Measurements from ENCODE around the gene JARID2.
"Not testable (repeated sequence)": the region's sequence is repeated elsewhere in the genome, so short reads cannot be mapped to it uniquely, and the experiment has no call there.

The JARID2 gene

DNA sequence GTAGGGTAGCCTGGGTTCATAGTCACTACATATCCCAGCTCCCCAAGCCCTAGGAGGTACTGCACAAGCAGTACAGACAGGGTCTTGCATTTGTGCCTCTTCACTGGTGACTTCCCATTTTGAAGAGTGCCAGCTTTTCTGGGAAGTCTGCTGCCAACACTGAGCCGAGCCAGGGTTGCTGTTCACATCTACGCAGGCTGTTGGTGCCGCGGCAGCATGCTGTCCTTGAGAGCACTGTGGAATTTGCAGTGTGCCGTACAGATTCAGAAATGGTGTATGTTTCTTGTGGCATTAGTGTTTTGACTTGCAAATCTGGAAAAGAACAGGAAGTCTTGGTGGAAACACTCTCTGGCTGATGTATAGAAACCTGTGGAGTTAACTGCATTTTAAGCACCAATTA lies 67.5 kb downstream of the JARID2 start:
- H3K9me3 ChIP-seq (ENCODE audit: low read depth, low read length): no peaks in the 10 kb centered on the region
- H3K36me3 ChIP-seq (ENCODE audit: insufficient read depth, low read length): no peaks in the 10 kb centered on the region
- peak; percentile 92 for DNase-seq (ENCODE audit: low read depth, low spot score)
- peak overlapping the region; percentile 57 for H3K4me3 ChIP-seq
- no peak overlapping the region for H3K9ac ChIP-seq (ENCODE audit: insufficient read length)
- no peak for TF ChIP-seq FOXP2 (optimal IDR thresholded peaks at IDR 0.05; ENCODE audit: control extremely low read depth, extremely low read length, insufficient read depth)
- peak overlapping the region; percentile 55 for H3K27ac ChIP-seq

DNA sequence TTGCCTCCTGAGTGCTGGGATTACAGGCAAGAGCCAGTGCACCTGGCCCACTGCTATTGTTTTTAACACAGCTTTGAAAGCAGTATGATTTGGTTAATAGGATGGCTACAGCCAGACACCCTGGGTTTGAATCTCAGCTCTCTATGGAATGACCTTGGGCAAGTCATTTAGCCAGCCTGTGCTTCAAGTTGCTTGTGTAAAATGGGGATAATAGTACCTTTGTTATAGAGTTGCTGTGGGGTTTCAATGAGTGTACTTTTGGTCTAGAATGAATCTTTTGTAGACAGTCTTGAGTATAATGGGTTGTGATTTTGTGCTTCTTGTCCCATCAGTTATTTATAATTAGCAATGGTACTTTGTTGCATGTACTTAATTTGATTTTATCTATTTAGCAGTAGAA lies 70.9 kb downstream of the JARID2 start:
- H3K36me3 ChIP-seq (ENCODE audit: insufficient read depth, low read length): no peaks in the 10 kb centered on the region
- no peak overlapping the region for H3K27ac ChIP-seq
- H3K4me3 ChIP-seq: no peak overlapping the region
- H3K9me3 ChIP-seq (ENCODE audit: low read depth, low read length): no peaks in the 10 kb centered on the region
- no peak overlapping the region for H3K9ac ChIP-seq (ENCODE audit: insufficient read length)
- TF ChIP-seq FOXP2 (optimal IDR thresholded peaks at IDR 0.05; ENCODE audit: control extremely low read depth, extremely low read length, insufficient read depth) (no peak), POLR2AphosphoS5 (IDR thresholded peaks at IDR 0.05; ENCODE audit: borderline replicate concordance, low read depth, low read length) (no peak), EZH2 (IDR thresholded peaks at IDR 0.05) (no peak)
- no peak for DNase-seq (ENCODE audit: low read depth, low spot score)

DNA sequence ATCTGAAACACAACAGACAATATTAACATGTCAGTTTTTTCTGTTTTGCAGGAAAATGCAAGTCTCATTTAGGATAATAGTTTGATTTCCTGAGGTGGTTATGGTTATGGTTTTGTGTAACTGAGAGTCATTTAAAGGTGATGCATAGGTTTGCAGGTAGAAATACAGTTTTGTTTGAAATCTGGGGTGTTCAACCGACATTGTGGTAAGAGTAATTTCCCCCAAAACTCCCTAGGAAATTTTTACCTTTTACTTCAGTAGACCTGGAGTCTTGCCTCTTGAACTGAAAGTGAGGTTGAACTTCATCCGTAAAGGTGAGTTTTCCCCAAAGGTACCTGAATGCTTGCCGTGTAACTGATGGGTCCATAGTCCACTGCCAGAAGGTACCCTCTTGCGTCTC lies 71.4 kb downstream of the JARID2 start:
- Histone ChIP-seq H3K9ac (ENCODE audit: insufficient read length) (no peak overlapping the region), H3K36me3 (ENCODE audit: insufficient read depth, low read length) (no peaks in the 10 kb centered on the region), H3K4me3 (no peak overlapping the region), H3K27ac (no peak overlapping the region), H3K9me3 (ENCODE audit: low read depth, low read length) (no peaks in the 10 kb centered on the region)
- no peak for DNase-seq (ENCODE audit: low read depth, low spot score)
- TF ChIP-seq FOXP2 (optimal IDR thresholded peaks at IDR 0.05; ENCODE audit: control extremely low read depth, extremely low read length, insufficient read depth): no peak

DNA sequence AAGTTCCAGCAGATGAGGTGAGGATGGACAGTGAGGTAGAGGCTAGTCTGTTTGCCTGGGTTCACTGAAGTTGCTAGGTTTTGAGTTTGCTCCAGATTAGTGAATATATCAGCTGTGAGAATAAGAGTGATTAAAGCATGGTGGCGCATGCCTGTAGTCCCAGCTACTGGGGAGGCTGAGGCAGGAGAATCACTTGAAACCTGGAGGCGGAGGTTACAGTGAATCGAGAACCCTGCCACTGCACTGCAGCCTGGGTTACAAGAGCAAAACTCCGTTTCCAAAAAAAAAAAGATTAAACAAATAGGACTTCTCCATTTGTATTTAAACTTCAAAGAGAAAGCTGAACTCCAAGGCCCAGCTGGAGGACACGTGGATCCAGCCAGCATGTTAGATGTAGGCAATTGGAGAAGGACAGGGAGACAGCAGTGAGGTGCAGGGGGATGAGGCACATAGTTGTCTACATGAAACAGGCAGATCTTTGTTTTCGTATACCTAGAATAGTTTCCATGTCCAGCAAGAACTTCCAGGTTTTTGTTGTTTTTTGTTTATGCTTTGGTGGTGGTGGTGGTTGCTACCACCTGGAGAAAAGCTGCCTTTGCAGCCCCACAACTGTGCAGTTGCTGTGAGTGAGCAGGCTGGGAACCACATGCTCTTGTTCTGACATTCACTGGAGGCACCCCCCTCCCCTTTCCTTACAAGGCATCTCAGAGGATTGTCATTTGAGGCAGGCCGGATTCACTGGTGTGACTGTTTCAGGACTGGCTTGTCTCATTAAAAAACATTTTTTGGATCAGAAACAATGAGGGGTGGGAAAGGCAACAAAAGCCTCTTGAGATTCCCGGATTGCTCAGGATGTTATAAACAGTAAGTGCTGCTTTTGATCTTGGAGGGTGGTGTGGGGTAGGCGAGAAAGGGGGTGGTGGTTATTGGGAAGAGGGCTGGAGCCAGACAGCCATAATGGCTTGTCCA lies 72.3 kb downstream of the JARID2 start:
- no peak overlapping the region for H3K4me3 ChIP-seq
- TF ChIP-seq EZH2 (IDR thresholded peaks at IDR 0.05) (no peak), POLR2AphosphoS5 (IDR thresholded peaks at IDR 0.05; ENCODE audit: borderline replicate concordance, low read depth, low read length) (no peak), FOXP2 (optimal IDR thresholded peaks at IDR 0.05; ENCODE audit: control extremely low read depth, extremely low read length, insufficient read depth) (no peak)
- peaks cover under 1% of the 10 kb centered on the region; the same call in 1 of the 2 replicates for H3K36me3 ChIP-seq (ENCODE audit: insufficient read depth, low read length)
- no peak for DNase-seq (ENCODE audit: low read depth, low spot score)
- no peak overlapping the region for H3K27ac ChIP-seq
- H3K9ac ChIP-seq (ENCODE audit: insufficient read length): no peak overlapping the region
- no peaks in the 10 kb centered on the region for H3K9me3 ChIP-seq (ENCODE audit: low read depth, low read length)

DNA sequence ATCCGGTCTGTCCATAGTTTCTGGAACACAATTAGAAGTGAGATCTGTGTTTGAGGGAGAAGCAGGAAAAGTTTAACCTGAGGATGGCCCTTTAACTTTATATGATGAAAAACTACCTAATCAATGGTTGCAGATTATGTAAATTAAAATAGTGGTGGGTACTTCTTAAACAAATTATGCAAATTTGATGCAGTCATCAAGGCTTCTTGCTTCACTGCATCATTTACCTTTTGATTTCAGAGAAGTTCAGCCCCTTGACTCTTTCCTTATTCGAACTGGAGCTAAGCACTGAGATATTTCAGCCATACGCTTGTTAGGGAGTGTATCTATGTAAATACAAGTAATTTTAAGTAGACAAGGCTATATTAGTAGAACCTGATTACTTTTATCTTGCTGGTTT lies 73.8 kb downstream of the JARID2 start:
- H3K9ac ChIP-seq (ENCODE audit: insufficient read length): no peak overlapping the region
- DNase-seq (ENCODE audit: low read depth, low spot score): no peak
- H3K36me3 ChIP-seq (ENCODE audit: insufficient read depth, low read length): peaks cover 9% of the 10 kb centered on the region
- no peaks in the 10 kb centered on the region for H3K9me3 ChIP-seq (ENCODE audit: low read depth, low read length)
- no peak overlapping the region for H3K27ac ChIP-seq
- no peak for TF ChIP-seq EZH2 (IDR thresholded peaks at IDR 0.05)
- no peak for TF ChIP-seq POLR2AphosphoS5 (IDR thresholded peaks at IDR 0.05; ENCODE audit: borderline replicate concordance, low read depth, low read length)
- H3K4me3 ChIP-seq: no peak overlapping the region

DNA sequence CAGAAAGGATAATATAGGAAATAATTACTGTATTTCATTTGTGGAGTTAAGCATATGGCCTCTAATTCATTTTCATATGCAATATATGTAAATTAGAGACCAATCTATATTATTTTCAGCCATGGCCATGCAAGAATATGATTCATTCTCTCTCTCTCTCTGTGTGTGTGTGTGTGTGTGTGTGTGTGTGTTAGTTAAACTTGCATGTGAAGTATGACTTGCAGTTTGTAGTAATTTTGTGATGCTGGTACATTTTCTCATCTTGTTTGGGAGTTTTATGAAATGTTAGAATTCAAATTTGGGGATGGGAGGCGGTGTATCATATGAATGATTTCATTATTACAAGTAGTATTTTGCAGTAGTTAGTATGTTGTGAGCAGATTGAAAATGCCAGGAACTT lies 74.8 kb downstream of the JARID2 start:
- no peaks in the 10 kb centered on the region for H3K9me3 ChIP-seq (ENCODE audit: low read depth, low read length)
- H3K36me3 ChIP-seq (ENCODE audit: insufficient read depth, low read length): peaks cover 9% of the 10 kb centered on the region
- TF ChIP-seq POLR2AphosphoS5 (IDR thresholded peaks at IDR 0.05; ENCODE audit: borderline replicate concordance, low read depth, low read length) (no peak), EZH2 (IDR thresholded peaks at IDR 0.05) (no peak), FOXP2 (optimal IDR thresholded peaks at IDR 0.05; ENCODE audit: control extremely low read depth, extremely low read length, insufficient read depth) (no peak)
- H3K4me3 ChIP-seq: no peak overlapping the region
- H3K9ac ChIP-seq (ENCODE audit: insufficient read length): no peak overlapping the region
- H3K27ac ChIP-seq: no peak overlapping the region; the same call in 1 of the 2 replicates
- no peak for DNase-seq (ENCODE audit: low read depth, low spot score)

DNA sequence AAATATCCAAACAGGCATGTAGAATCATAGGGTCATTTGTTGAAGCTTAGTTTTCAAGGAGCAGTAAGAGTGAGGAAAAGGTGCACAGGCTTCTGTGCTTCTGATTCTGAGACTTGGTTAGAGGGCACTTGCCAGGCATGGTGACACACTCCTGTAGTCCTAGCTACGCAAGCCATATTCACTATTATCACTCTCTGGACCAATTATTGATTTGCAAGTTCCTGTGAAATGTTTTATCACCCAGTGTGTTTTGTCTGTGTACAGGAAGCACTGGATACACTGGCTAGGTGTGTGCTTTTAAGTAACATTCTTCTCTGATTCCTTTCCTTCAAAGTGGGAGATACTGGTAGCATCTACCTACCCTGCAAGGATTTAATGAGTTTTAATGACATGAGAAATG lies 76.3 kb downstream of the JARID2 start:
- no peak overlapping the region for H3K4me3 ChIP-seq

DNA sequence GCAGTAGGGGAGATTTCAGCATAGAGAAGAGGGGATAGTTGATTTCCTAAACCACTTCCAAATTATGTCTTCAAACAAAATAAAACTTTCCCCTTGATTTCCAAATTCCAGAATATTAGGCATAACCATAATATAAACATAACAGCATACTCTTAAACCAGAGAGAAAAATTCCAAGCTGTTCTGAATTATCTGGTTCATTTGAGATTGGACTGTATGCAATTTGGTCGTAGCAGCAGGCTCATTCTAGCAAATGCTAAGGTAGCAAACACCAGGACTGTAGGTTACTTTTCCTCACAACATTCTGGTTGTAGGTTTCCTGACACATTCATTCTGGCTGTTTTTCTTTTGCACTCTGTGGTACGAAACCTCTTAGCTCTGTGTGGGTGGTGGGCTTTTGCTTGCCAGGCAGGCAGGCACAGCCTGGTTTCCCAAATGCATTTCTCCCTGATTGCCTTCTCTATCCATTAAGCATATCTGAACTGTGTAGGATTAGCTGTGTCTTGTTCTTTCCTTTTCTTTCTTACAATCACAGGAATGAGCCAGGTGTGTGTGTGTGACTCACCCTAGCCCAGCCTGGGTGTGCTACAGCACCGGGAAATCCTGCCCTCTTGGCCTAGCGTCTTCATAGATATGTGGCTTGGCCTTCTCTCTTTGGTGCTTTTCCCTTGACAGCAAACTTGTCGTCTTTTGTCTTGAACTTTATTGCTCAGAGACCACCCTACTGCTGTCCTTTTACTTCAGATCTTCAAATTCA lies 77.1 kb downstream of the JARID2 start:
- peaks cover 9% of the 10 kb centered on the region for H3K36me3 ChIP-seq (ENCODE audit: insufficient read depth, low read length)
- no peak for DNase-seq (ENCODE audit: low read depth, low spot score)
- H3K9me3 ChIP-seq (ENCODE audit: low read depth, low read length): no peaks in the 10 kb centered on the region
- H3K9ac ChIP-seq (ENCODE audit: insufficient read length): no peak overlapping the region
- H3K27ac ChIP-seq: no peak overlapping the region
- no peak for TF ChIP-seq EZH2 (IDR thresholded peaks at IDR 0.05)
- TF ChIP-seq FOXP2 (optimal IDR thresholded peaks at IDR 0.05; ENCODE audit: control extremely low read depth, extremely low read length, insufficient read depth): no peak
- peak; percentile 14; the same call in 1 of the 2 replicates for TF ChIP-seq POLR2AphosphoS5 (IDR thresholded peaks at IDR 0.05; ENCODE audit: borderline replicate concordance, low read depth, low read length)
- no peak overlapping the region for H3K4me3 ChIP-seq

More for the DNA sequence above, 76.3 kb downstream of the JARID2 start:
- no peak for DNase-seq (ENCODE audit: low read depth, low spot score)
- Histone ChIP-seq H3K9ac (ENCODE audit: insufficient read length) (no peak overlapping the region), H3K36me3 (ENCODE audit: insufficient read depth, low read length) (peaks cover 9% of the 10 kb centered on the region), H3K9me3 (ENCODE audit: low read depth, low read length) (no peaks in the 10 kb centered on the region), H3K27ac (no peak overlapping the region)
- TF ChIP-seq FOXP2 (optimal IDR thresholded peaks at IDR 0.05; ENCODE audit: control extremely low read depth, extremely low read length, insufficient read depth) (no peak), POLR2AphosphoS5 (IDR thresholded peaks at IDR 0.05; ENCODE audit: borderline replicate concordance, low read depth, low read length) (no peak), EZH2 (IDR thresholded peaks at IDR 0.05) (no peak)

DNA sequence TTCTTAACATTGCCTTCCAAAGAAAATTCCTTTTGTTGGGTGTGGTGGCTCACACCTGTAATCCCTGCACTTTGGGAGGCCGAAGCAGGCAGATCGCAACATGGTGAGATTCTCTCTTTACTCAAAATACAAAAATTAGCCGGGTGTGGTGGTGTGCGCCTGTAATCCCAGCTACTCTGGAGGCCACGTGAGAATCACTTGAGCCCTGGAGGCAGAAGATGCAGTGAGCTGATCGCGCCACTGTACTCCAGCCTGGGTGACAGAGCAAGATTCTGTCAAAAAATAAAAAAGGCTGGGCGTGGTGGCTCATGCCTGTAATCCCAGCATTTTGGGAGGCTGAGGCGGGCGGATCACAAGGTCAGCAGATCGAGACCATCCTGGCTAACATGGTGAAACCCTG lies 77.7 kb downstream of the JARID2 start:
- not testable (repeated sequence) for H3K9ac ChIP-seq (ENCODE audit: insufficient read length); H3K9me3 ChIP-seq (ENCODE audit: low read depth, low read length); H3K4me3 ChIP-seq; H3K27ac ChIP-seq; H3K36me3 ChIP-seq (ENCODE audit: insufficient read depth, low read length); DNase-seq (ENCODE audit: low read depth, low spot score)
